Astrocyte (in vitro differentiated cells and primary cell): ENCODE results near the gene CYTH3.

Source experiments
- CTCF ChIP-seq: IDR thresholded peaks from 2 replicates; pipeline ENCODE4 v1.5.1; 2011; ENCODE audit warnings: low read depth, mild to moderate bottlenecking, inconsistent platforms, low read length, moderate library complexity; ENCODE audit not compliant: insufficient read depth
- EZH2 ChIP-seq: IDR thresholded peaks from 2 replicates; pipeline ENCODE4 v1.6.1; 2012; ENCODE audit warnings: mild to moderate bottlenecking, low read length, inconsistent platforms; ENCODE audit not compliant: insufficient read depth

DNA sequence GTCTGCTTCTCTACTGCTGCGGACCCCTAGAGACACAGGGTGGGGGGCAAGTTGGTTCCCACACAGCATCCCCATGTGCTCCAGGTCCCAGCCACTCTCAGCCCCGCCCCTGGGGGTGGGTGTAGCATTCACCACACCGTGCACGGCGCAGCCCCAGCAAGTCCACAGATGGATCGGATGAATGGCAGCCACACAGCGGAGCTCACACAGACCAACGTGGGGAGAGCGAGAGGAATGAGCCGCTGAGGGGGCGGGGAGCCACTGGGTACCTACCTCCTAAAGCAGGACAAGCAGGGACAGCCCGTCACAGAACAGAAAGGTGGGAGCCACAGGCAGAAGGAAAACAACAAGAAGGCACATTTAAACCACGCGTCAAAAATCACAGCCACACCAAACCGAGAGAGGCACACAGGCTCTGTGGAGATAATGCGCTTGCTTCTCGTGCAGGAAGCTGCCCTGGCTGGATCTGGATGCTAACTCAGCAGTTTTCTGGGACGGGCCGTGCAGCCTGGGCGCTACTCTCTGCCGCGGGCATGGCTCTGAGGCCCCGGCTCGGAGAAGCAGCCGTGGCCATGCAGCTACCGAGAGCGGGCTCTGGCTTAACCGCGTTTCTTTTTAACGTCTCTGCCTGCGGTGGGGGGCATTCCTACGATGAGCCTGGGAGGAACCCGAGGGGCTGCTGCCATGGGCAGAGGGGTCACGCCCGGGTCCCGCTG is 102.5 kb downstream of the CYTH3 start:
- TF ChIP-seq CTCF (no peak), EZH2 (no peak)
